A549 (cell line): Measurements from ENCODE around the gene PIGN. TPM values are rescaled to one million over a fixed set of nuclear protein-coding genes. Genes with fewer than 3 reads are reported as not detected.

ENCODE experiments used
- ATAC-seq, 2 experiments: fragments of 200-7000 bp in 1 of 2; fragments of >200 bp in 1 of 2; cut with Nextera tagmentation in 1 of 2; cut with Tn5 transposase in 1 of 2; 3 replicates each; pipeline versions ENCODE4 v1.8.0 to v1.9.1; 2018 to 2020; ENCODE audit warnings: mild to moderate bottlenecking in 1 of 2, moderate library complexity in 1 of 2
- CTCF ChIA-PET: fragments of 300-600 bp; sonication (Branson Sonifier 250); formaldehyde crosslinking; extraction: SDS; loops from one replicate; lab custom pipeline; 2021; ENCODE audit warnings: antibody characterized with exemption, inconsistent platforms; lab: Yijun Ruan, JAX
- POLR2A ChIA-PET: fragments of 350-600 bp; formaldehyde crosslinking; extraction: SDS; loops from one replicate; lab custom pipeline; 2021; ENCODE audit warnings: antibody characterized with exemption, inconsistent platforms; lab: Yijun Ruan, JAX
- DNase-seq, 2 experiments: peaks; one replicate each; pipeline versions ENCODE4 v3.0.0 to v3.0.0-alpha.2; 2011 to 2016; ENCODE audit warnings: low read depth in 1 of 2, low spot score in 1 of 2
- FAIRE-seq: peaks from 2 replicates; lab custom pipeline; 2011; peaks lifted over from hg19 to GRCh38; lab: Jason Lieb, UNC
- H3K27ac ChIP-seq, 2 experiments: fragments of >200 bp; sonication (Bioruptor Twin); formaldehyde crosslinking; 3 replicates each; pipeline ENCODE4 v1.5.1; 2016 to 2017
- H3K4me1 ChIP-seq: fragments of >200 bp; sonication (Bioruptor Twin); formaldehyde crosslinking; 3 replicates; pipeline ENCODE4 v1.6.1; 2016
- H3K4me2 ChIP-seq: fragments of >200 bp; sonication (Bioruptor Twin); formaldehyde crosslinking; 3 replicates; pipeline ENCODE4 v1.6.1; 2016
- H3K4me3 ChIP-seq: fragments of >200 bp; sonication (Bioruptor Twin); formaldehyde crosslinking; 3 replicates; pipeline ENCODE4 v1.5.1; 2016
- H3K9me3 ChIP-seq: fragments of >200 bp; sonication (Bioruptor Twin); formaldehyde crosslinking; 3 replicates; pipeline ENCODE4 v1.6.1; 2016
- CHD2 ChIP-seq: fragments of 150-350 bp; IDR thresholded peaks from 2 replicates; pipeline ENCODE4 v1.6.1; 2014; ENCODE audit warnings: low read length; ENCODE audit not compliant: partially characterized antibody
- EP300 ChIP-seq, 2 experiments: fragments of >200 bp; sonication (Bioruptor Twin); formaldehyde crosslinking; IDR thresholded peaks; 2 replicates in 1 of 2; 3 replicates in 1 of 2; pipeline ENCODE4 v1.6.1; 2016 to 2017
- ESRRA ChIP-seq: fragments of 150-350 bp; IDR thresholded peaks from 2 replicates; pipeline ENCODE4 v1.6.1; 2014; ENCODE audit warnings: mild to moderate bottlenecking, low read length, borderline replicate concordance
- FOXS1 ChIP-seq: fragments of 250-450 bp; sonication (Bioruptor Pico); IDR thresholded peaks from 2 replicates; pipeline ENCODE4 v1.5.0; 2020; ENCODE audit warnings: mild to moderate bottlenecking, moderate library complexity
- GATA3 ChIP-seq: IDR thresholded peaks from 2 replicates; pipeline ENCODE4 v1.6.1; 2012; ENCODE audit warnings: borderline replicate concordance
- HOXA7 ChIP-seq: fragments of 250-450 bp; sonication (Bioruptor Pico); IDR thresholded peaks from 2 replicates; pipeline ENCODE4 v1.5.0; 2020; ENCODE audit warnings: mild to moderate bottlenecking, moderate library complexity
- HOXB5 ChIP-seq: fragments of 250-450 bp; sonication (Bioruptor Pico); IDR thresholded peaks from 2 replicates; pipeline ENCODE4 v1.5.0; 2020; ENCODE audit warnings: mild to moderate bottlenecking, moderate library complexity
- JUN ChIP-seq, 2 experiments: fragments of >200 bp; sonication (Bioruptor Twin); formaldehyde crosslinking; IDR thresholded peaks; 2 replicates in 1 of 2; 3 replicates in 1 of 2; pipeline ENCODE4 v1.6.1; 2016 to 2017
- NFE2L2 ChIP-seq: fragments of 150-350 bp; conservative IDR thresholded peaks from 2 replicates; pipeline ENCODE4 v1.6.1; 2014; ENCODE audit warnings: low read length
- NPAS2 ChIP-seq: fragments of 250-450 bp; sonication (Bioruptor Pico); IDR thresholded peaks from 2 replicates; pipeline ENCODE4 v1.8.0; 2022; ENCODE audit warnings: mild to moderate bottlenecking, moderate library complexity, borderline replicate concordance
- NR3C1 ChIP-seq: fragments of >200 bp; sonication (Bioruptor Twin); formaldehyde crosslinking; IDR thresholded peaks from 3 replicates; pipeline ENCODE4 v1.6.1; 2017
- POLR2A ChIP-seq: IDR thresholded peaks from 2 replicates; pipeline ENCODE4 v1.6.1; 2012; ENCODE audit warnings: mild to moderate bottlenecking, low read length
- POLR2AphosphoS2 ChIP-seq: conservative IDR thresholded peaks from 2 replicates; pipeline ENCODE4 v1.6.1; 2012; ENCODE audit warnings: low read length, improper control_type of control experiment, inconsistent platforms
- RARB ChIP-seq: fragments of 250-450 bp; sonication (Bioruptor Pico); IDR thresholded peaks from 2 replicates; pipeline ENCODE4 v1.8.0; 2021; ENCODE audit warnings: mild to moderate bottlenecking, moderate library complexity
- REST ChIP-seq: fragments of 200-600 bp; sonication (generic); IDR thresholded peaks from 2 replicates; pipeline ENCODE4 v1.6.1; 2016; ENCODE audit warnings: antibody characterized with exemption, mild to moderate bottlenecking, moderate library complexity
- RNF2 ChIP-seq: fragments of 200-600 bp; sonication (generic); IDR thresholded peaks from 2 replicates; pipeline ENCODE4 v1.6.1; 2016; ENCODE audit warnings: low read depth, mild to moderate bottlenecking, antibody characterized with exemption, moderate library complexity, borderline replicate concordance
- TFCP2L1 ChIP-seq: fragments of 250-450 bp; sonication (Bioruptor Pico); IDR thresholded peaks from 2 replicates; pipeline ENCODE4 v1.5.0; 2021; ENCODE audit warnings: mild to moderate bottlenecking
- TP53 ChIP-seq: fragments of 250-450 bp; sonication (Bioruptor Pico); IDR thresholded peaks from 2 replicates; pipeline ENCODE4 v1.5.0; 2021; ENCODE audit warnings: mild to moderate bottlenecking, moderate library complexity
- ZC3H11A ChIP-seq: fragments of 450-650 bp; IDR thresholded peaks from 2 replicates; pipeline ENCODE4 v1.6.1; 2014; ENCODE audit warnings: antibody characterized with exemption, mild to moderate bottlenecking
- ZFP36 ChIP-seq: fragments of 450-650 bp; IDR thresholded peaks from 2 replicates; pipeline ENCODE4 v1.6.1; 2014; ENCODE audit warnings: borderline replicate concordance; ENCODE audit not compliant: partially characterized antibody
- ZSCAN20 ChIP-seq: fragments of 250-450 bp; sonication (Bioruptor Pico); IDR thresholded peaks from 2 replicates; pipeline ENCODE4 v1.8.0; 2022; ENCODE audit warnings: mild to moderate bottlenecking, moderate library complexity
- WGBS: methylation state at CpG from one replicate; pipeline ENCODE4 v1.1.6; 2017; ENCODE audit errors: missing lambda C conversion rate; 5-methylcytosine and 5-hydroxymethylcytosine counted together
- polyA plus RNA-seq, 4 experiments: library from polyadenylated mRNA; depleted of rRNA in 3 of 4; stranded (reverse); fragments of >200 nt; fragmentation: RNase III in 1 of 4; extraction: RNeasy Plus Mini Kit Qiagen cat#74134 plus additional on column Dnase treatment in 1 of 4; gene quantifications; 2 replicates in 3 of 4; 3 replicates in 1 of 4; pipeline ENCODE4 v1.2.3, GENCODE V29; 2011 to 2017
- TF ChIP-seq, protein P1 (sequence below): IDR thresholded peaks from 2 replicates; pipeline ENCODE4 v1.6.1; 2012
- TF ChIP-seq, protein P2 (sequence below): fragments of 450-650 bp; IDR thresholded peaks from 2 replicates; pipeline ENCODE4 v1.6.1; 2014; ENCODE audit warnings: antibody characterized with exemption
- TF ChIP-seq, protein P3 (sequence below): fragments of >200 bp; sonication (Bioruptor Twin); formaldehyde crosslinking; IDR thresholded peaks from 2 replicates; pipeline ENCODE4 v1.6.1; 2016
- TF ChIP-seq, protein P4 (sequence below): IDR thresholded peaks from 2 replicates; pipeline ENCODE4 v1.6.1; 2012; ENCODE audit warnings: low read depth, borderline replicate concordance
- TF ChIP-seq, protein P5 (sequence below): fragments of >200 bp; sonication (Bioruptor Twin); formaldehyde crosslinking; IDR thresholded peaks from 3 replicates; pipeline ENCODE4 v1.6.1; 2016

PIGN gene
- polyA plus RNA-seq, 2 of the 4 experiments (the other 2 are of a cell fraction): 12.9 to 37.0 TPM

DNA sequence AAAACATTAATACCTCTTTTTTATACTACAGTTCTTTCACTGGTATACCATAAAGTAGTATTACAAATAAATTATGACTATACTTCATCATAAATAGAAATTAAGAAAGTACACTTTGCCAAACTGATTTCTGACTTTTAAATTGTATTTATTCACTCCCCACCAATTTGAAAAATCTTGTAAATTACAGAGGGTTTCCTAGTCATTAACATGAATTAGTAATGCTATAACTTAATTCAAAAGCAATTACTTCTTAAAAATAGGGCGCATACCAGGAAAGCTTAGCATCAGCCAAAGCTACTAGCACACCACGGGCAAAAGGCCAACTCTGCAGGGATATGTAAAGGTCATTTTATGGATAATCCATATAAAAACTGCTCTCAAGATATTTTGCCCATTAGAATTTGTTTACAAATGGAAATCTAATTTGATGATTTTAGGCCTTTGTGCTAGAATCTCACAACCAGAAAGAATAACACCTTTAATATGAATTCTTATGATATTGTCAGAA is 142.3 kb downstream of the PIGN start:
- FAIRE-seq: no peak
- TF ChIP-seq, protein P1, sequence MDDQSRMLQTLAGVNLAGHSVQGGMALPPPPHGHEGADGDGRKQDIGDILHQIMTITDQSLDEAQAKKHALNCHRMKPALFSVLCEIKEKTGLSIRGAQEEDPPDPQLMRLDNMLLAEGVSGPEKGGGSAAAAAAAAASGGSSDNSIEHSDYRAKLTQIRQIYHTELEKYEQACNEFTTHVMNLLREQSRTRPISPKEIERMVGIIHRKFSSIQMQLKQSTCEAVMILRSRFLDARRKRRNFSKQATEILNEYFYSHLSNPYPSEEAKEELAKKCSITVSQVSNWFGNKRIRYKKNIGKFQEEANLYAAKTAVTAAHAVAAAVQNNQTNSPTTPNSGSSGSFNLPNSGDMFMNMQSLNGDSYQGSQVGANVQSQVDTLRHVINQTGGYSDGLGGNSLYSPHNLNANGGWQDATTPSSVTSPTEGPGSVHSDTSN: no peak
- TF ChIP-seq, protein P2, sequence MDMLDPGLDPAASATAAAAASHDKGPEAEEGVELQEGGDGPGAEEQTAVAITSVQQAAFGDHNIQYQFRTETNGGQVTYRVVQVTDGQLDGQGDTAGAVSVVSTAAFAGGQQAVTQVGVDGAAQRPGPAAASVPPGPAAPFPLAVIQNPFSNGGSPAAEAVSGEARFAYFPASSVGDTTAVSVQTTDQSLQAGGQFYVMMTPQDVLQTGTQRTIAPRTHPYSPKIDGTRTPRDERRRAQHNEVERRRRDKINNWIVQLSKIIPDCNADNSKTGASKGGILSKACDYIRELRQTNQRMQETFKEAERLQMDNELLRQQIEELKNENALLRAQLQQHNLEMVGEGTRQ: no peak
- no peak for TF ChIP-seq POLR2A
- TF ChIP-seq EP300 (IDR thresholded peaks at IDR 0.05): no peak
- no peak for TF ChIP-seq NR3C1
- TF ChIP-seq POLR2AphosphoS2: no peak
- no peak for TF ChIP-seq GATA3
- TF ChIP-seq, protein P3, sequence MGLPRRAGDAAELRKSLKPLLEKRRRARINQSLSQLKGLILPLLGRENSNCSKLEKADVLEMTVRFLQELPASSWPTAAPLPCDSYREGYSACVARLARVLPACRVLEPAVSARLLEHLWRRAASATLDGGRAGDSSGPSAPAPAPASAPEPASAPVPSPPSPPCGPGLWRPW: no peak
- no peak for TF ChIP-seq ZC3H11A
- TF ChIP-seq ESRRA: no peak
- no peak for TF ChIP-seq HOXA7 (CRISPR knock-in tag)
- no peak for TF ChIP-seq ZSCAN20 (CRISPR knock-in tag)
- no peak for TF ChIP-seq JUN (IDR thresholded peaks at IDR 0.05)
- TF ChIP-seq NPAS2 (CRISPR knock-in tag): no peak
- no peak for TF ChIP-seq FOXS1 (CRISPR knock-in tag)
- no peak for TF ChIP-seq ZFP36
- no peak for TF ChIP-seq CHD2
- H3K4me3 ChIP-seq: no peak overlapping the region
- no peak for ATAC-seq
- H3K4me1 ChIP-seq: no peaks in the 10 kb centered on the region
- H3K4me2 ChIP-seq: no peak overlapping the region
- no peaks in the 10 kb centered on the region; the same call in 2 of the 3 replicates for H3K9me3 ChIP-seq
- 82% methylated on average over 2 of the region's 2 CpGs for WGBS
- ChIA-PET POLR2A (no interaction called here), CTCF (no interaction called here)
- no peak overlapping the region for H3K27ac ChIP-seq
- DNase-seq: no peak

DNA sequence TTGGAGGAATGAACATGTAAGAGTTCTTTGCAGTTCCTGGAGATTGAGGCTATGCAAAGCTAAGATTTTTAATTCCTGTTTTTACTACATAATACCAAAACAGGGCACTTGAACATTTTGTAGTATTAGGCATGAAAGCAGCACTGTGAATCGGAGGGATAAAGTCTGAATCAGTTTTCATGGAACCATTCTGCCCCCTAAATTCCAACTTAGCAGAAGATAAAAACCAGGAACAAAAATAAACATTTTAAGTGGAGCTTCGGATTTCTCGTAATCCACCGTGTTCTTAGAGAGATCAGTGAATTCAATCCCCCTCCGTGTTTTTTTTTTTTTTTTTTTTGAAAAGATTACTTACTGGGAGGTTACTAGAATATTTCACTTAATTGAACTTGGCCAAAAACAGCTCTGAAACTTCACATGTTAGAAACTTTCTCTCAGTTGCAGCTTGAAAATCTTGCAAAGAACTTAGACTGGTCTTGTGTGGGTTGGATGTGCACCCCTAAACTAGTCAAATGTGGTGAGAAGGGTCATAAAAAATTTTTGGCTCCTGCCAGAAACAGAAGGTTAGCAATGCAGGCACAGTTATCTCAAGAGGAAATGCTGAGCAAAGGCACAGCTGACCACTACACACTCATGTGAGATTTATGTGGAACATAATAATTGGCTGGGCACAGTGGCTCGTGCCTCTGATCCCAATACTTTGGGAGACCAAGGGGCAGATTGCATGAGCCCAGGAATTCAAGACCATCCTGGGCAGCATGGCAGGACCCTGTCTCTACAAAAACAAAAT is 148.7 kb downstream of the PIGN start:
- POLR2A ChIA-PET: no interaction called here
- TF ChIP-seq RARB (CRISPR knock-in tag): no peak
- no peak for TF ChIP-seq RNF2
- TF ChIP-seq, protein P4, sequence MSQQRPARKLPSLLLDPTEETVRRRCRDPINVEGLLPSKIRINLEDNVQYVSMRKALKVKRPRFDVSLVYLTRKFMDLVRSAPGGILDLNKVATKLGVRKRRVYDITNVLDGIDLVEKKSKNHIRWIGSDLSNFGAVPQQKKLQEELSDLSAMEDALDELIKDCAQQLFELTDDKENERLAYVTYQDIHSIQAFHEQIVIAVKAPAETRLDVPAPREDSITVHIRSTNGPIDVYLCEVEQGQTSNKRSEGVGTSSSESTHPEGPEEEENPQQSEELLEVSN: no peak
- TF ChIP-seq ZC3H11A: no peak
- no peak for TF ChIP-seq TFCP2L1
- no peak for TF ChIP-seq REST
- TF ChIP-seq HOXB5: no peak
- TF ChIP-seq TP53 (CRISPR knock-in tag): no peak
- TF ChIP-seq, protein P1: no peak
- TF ChIP-seq, protein P3: no peak
- TF ChIP-seq GATA3: no peak
- TF ChIP-seq CHD2: no peak
- TF ChIP-seq, protein P5, sequence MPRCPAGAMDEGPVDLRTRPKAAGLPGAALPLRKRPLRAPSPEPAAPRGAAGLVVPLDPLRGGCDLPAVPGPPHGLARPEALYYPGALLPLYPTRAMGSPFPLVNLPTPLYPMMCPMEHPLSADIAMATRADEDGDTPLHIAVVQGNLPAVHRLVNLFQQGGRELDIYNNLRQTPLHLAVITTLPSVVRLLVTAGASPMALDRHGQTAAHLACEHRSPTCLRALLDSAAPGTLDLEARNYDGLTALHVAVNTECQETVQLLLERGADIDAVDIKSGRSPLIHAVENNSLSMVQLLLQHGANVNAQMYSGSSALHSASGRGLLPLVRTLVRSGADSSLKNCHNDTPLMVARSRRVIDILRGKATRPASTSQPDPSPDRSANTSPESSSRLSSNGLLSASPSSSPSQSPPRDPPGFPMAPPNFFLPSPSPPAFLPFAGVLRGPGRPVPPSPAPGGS: no peak
- no peak for TF ChIP-seq NFE2L2
- TF ChIP-seq, protein P2: no peak
- Histone ChIP-seq H3K4me3 (no peak overlapping the region), H3K4me2 (no peak overlapping the region), H3K27ac (no peak overlapping the region), H3K4me1 (no peaks in the 10 kb centered on the region), H3K9me3 (no peaks in the 10 kb centered on the region)
- FAIRE-seq (no peak), ATAC-seq (no peak), DNase-seq (no peak)
- WGBS: 78% methylated on average over 6 of the region's 6 CpGs
- CTCF ChIA-PET: no interaction called here
